Cardiac fibroblast (primary cell): ENCODE data around the gene GPC6.

Experiments used
- DNase-seq, 2 donors: peaks; one replicate each; pipeline versions ENCODE4 v3.0.0 to v3.0.0-alpha.2; 2010; ENCODE audit warnings: low read depth in 2 of 2
- H3K4me3 ChIP-seq, 2 donors: replicated peaks in 1 of 2; 1 replicate in 1 of 2; 2 replicates in 1 of 2; pipeline ENCODE4 v1.5.1; 2011; ENCODE audit warnings: low read depth in 2 of 2, low read length in 2 of 2, mild to moderate bottlenecking in 2 of 2, moderate library complexity in 1 of 2
- TF ChIP-seq, protein P1 (sequence below): IDR thresholded peaks from one replicate; pipeline ENCODE4 v1.5.1; 2011; ENCODE audit warnings: low read depth, mild to moderate bottlenecking, low read length, inconsistent platforms

Gene GPC6

DNA sequence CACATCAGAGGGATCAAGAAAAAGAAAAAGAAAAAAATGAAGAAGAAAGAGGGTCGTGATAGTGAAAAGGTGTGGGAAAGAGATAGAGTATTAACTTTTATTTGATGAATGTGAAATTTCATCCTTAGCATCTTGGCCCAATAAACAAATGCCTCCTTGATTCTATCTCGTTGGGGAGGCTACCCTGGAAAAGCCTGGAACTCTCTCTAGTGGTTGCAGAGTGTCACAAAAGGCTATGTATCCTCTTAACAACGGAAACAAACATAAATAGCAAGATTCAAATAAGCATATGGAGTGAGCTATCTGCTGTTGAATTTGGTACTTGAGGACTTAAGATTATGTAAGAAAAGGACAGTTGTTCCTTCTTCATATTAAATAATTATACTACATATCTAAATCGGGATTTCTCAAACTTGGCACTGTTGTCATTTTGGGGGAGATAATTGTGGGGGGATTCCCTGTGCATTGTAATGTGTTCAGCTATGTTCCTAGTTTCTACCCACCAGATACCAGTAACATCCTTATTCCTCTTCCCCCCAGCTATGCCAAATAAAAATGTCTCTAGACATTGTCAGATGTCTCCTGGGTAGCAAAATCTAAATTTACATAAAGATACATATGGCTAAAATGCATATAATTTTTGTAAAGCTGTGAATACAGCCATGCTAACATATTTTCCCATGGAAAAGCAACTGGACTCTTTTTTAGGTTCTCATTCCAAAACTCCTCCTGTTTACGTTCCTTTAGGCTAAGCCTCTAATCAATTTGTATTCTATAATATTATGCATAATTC is 695.7 kb downstream of the GPC6 start:
- peak; percentile 20 to 21 for DNase-seq
- H3K4me3 ChIP-seq = no peak overlapping the region
- TF ChIP-seq, protein P1, sequence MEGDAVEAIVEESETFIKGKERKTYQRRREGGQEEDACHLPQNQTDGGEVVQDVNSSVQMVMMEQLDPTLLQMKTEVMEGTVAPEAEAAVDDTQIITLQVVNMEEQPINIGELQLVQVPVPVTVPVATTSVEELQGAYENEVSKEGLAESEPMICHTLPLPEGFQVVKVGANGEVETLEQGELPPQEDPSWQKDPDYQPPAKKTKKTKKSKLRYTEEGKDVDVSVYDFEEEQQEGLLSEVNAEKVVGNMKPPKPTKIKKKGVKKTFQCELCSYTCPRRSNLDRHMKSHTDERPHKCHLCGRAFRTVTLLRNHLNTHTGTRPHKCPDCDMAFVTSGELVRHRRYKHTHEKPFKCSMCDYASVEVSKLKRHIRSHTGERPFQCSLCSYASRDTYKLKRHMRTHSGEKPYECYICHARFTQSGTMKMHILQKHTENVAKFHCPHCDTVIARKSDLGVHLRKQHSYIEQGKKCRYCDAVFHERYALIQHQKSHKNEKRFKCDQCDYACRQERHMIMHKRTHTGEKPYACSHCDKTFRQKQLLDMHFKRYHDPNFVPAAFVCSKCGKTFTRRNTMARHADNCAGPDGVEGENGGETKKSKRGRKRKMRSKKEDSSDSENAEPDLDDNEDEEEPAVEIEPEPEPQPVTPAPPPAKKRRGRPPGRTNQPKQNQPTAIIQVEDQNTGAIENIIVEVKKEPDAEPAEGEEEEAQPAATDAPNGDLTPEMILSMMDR = peak; percentile 11

DNA sequence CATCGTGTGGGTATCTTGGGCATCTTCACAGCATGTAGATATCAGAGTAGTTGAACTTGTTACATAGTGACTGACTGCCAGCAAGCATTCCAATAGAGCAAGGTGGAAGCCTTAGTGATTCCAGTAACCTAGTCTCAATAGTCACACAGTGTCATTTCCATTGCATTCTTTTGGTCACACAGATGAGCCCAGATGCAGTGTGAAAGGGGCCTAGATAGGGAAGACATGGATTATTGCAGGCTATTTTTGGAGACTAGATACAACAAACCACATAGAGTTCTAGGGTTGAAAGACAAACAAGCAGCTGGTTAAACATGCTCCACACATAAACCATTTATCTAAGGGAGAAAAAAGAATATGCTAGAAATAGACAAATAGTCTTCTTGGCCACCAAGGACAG is 699.4 kb downstream of the GPC6 start:
- DNase-seq = no peak
- H3K4me3 ChIP-seq = no peak overlapping the region
- TF ChIP-seq, protein P1 = no peak

GRCh38 chr13:93926425-93926824 is 699.8 kb downstream of the GPC6 start:
- TF ChIP-seq, protein P1 = no peak
- no peak for DNase-seq
- no peak overlapping the region for H3K4me3 ChIP-seq

- TF ChIP-seq, protein P1 = no peak
- no peak overlapping the region for H3K4me3 ChIP-seq
- DNase-seq = peak in 1 of 2 donors; percentile 26
These were observed 700.8 kb downstream of the GPC6 start for GRCh38 chr13:93927431-93927830.

DNA sequence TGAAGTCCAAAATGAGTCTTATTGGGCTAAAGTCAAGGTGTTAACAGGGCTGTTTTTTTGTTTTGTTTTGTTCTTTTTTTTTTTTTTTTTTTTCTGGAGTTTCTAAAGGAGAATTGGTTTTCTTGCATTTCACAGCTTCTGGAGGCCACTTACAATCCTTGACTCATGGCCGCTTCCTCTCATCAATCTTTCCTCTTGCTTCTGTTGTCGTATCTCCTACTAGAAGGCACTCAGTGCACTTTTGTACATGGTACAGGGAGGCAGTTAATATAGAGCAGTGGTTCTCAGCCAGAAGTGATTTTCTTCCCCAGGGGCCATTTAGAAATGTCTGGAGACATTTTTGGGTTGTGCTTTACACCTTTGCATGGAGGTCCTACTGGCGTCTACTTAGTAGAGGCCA is 706.3 kb downstream of the GPC6 start:
- DNase-seq = no peak
- TF ChIP-seq, protein P1 = no peak
- H3K4me3 ChIP-seq = no peak overlapping the region

GRCh38 chr13:93936901-93937300 is 710.3 kb downstream of the GPC6 start:
- TF ChIP-seq, protein P1 = no peak
- no peak overlapping the region for H3K4me3 ChIP-seq
- no peak for DNase-seq
